Stomach smooth muscle (tissue), 2 donors: ENCODE measurements around the gene PCK2.

ENCODE experiments used
- H3K27ac ChIP-seq: one replicate; pipeline ENCODE4 v1.7.0; 2013; ENCODE audit warnings: mild to moderate bottlenecking, low read length, inconsistent platforms
- H3K27me3 ChIP-seq, 2 donors: one replicate each; pipeline ENCODE4 v1.7.0; 2013; ENCODE audit warnings: low read length in 2 of 2; ENCODE audit not compliant: insufficient read depth in 2 of 2, control insufficient read depth in 1 of 2
- H3K36me3 ChIP-seq, 2 donors: one replicate each; pipeline ENCODE4 v1.7.0; 2013; ENCODE audit warnings: low read length in 2 of 2; ENCODE audit not compliant: control insufficient read depth in 2 of 2, insufficient read depth in 2 of 2
- H3K4me1 ChIP-seq: one replicate; pipeline ENCODE4 v1.7.0; 2013; ENCODE audit warnings: low read length; ENCODE audit not compliant: control insufficient read depth, insufficient read depth
- H3K4me3 ChIP-seq, 2 donors: one replicate each; pipeline ENCODE4 v1.7.0; 2013; ENCODE audit warnings: low read length in 2 of 2
- H3K9ac ChIP-seq, 2 donors: one replicate each; pipeline ENCODE4 v1.7.0; 2013; ENCODE audit warnings: low read length in 2 of 2, mild to moderate bottlenecking in 1 of 2
- H3K9me3 ChIP-seq, 2 donors: one replicate each; pipeline ENCODE4 v1.7.0; 2013; ENCODE audit warnings: low read length in 2 of 2; ENCODE audit not compliant: control insufficient read depth in 2 of 2
- donor health status: healthy.
- donor health status: Pancreatic carcinoma.

PCK2 gene

DNA sequence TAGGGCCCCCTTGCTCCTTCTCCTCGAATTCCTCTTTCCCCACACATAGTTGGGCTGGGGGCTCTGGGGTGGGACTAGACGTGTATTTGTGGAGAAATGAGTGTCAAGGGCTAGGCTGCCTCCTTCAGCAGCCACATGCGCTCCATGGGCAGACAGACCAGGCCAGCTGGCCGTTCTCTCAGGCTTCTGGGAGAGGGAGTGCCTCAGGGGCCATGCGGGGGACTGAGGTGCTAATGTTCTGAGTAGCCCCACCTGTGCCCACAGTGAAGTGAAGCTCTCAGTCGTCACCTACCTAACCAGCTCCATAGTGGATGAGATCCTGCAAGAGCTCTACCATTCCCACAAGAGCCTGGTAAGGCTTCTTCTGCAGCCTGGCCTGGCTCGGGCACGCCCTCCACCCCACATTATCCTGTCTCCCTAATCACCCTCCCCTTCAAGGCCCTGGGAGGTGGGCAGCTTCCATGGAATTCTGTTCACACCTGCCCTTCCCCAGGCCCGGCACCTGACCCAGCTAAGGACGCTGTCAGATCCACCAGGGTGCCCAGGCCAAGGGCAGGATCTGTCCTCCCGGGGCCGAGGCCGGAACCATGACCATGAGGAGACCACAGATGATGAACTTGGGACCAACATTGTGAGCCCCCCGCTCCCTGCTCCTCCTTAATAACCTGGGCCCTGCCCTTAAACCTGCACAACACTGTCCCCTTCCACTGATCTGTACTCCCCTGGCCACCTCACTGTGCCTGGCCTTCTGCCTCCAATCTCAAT lies 31.7 kb upstream of the PCK2 start:
- peaks cover 0 to 3% of the 10 kb centered on the region in 2 donors for H3K27me3 ChIP-seq
- no peak overlapping the region for H3K9ac ChIP-seq
- no peak overlapping the region for H3K27ac ChIP-seq
- peaks cover 3% of the 10 kb centered on the region for H3K4me1 ChIP-seq
- H3K4me3 ChIP-seq = no peak overlapping the region
- H3K36me3 ChIP-seq = no peaks in the 10 kb centered on the region
- H3K9me3 ChIP-seq = no peaks in the 10 kb centered on the region

DNA sequence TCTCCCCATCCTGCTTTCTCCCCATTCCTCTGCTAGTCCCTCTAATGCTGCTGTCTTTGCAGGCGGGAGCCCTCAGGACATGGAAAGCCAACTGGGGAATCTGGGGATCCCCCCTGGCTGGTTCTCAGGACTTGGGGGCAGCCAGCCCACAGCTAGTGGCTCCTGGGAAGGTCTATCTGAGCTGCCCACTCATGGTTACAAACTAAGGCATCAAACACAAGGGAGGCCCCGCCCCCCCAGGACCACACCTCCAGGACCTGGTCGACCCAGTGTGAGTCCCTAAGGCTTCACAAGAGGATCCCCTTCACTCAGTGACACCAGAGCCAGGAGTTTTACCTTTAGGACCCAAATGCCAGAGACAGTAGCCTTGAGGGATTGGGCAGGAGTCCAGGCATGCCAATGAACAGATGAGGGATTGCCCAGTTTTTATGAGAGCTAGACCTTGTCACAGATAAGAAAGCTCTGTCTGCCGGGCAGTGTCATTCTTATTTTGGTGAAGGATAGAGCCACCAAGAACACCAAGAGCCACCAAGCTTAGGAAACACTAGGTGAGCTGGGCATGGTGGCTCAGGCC lies 30.8 kb upstream of the PCK2 start:
- Histone ChIP-seq H3K4me1 (peaks cover 3% of the 10 kb centered on the region), H3K27me3 (peaks cover 0 to 3% of the 10 kb centered on the region in 2 donors), H3K36me3 (no peaks in the 10 kb centered on the region), H3K4me3 (no peak overlapping the region), H3K9me3 (no peaks in the 10 kb centered on the region), H3K27ac (no peak overlapping the region), H3K9ac (no peak overlapping the region)

DNA sequence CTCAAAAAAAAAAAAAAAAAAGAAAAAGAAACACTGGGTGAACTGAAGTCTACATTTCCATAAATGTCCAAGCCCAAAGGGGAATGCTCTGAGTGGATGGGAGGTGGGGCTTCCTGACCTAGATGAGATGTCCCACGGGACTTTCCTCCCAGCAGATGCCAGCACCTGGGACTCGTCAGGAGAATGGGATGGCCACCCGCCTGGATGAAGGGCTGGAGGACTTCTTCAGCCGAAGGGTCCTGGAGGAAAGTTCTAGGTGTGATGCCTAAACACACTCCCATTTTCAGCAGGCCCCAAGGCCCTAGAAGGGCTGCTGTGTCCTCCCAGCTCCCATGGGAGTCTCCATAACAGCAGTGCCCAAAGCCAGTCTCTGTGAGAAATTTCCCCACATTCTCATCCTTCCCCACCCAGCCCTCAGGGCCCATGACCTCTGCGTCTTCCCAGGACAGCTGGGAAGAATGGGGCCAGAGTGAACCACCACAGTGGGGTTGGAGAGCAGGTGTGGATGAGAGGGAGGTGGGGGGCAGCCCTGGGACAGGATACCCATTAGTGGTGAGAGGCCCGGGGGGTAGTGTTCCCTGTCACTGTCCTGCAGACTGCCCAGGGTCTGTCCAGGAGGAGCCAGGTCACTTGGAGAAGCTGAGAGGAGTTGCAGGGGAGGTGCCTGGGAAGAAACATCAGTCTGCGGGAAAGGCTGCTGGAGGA lies 29.9 kb upstream of the PCK2 start:
- Histone ChIP-seq H3K27ac (no peak overlapping the region), H3K4me3 (no peak overlapping the region), H3K27me3 (peaks cover 0 to 3% of the 10 kb centered on the region in 2 donors), H3K4me1 (no peaks in the 10 kb centered on the region), H3K9me3 (no peaks in the 10 kb centered on the region), H3K36me3 (no peaks in the 10 kb centered on the region), H3K9ac (no peak overlapping the region)

DNA sequence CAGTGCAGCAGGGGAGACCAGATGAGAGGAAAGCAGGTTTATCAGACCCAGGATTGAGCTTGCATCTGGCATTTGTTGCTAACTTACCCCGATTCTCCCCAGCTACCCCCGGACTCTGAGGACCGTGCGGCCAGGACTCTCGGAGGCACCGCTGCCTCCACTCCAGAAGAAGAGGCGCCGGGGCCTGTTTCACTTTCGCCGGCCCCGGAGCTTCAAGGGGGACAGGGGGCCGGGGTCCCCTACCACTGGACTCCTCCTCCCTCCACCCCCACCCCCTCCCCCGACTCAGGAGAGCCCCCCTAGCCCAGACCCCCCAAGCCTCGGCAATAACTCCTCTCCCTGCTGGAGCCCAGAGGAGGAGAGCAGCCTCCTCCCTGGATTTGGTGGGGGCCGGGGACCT lies 29.3 kb upstream of the PCK2 start:
- no peaks in the 10 kb centered on the region for H3K36me3 ChIP-seq
- H3K4me1 ChIP-seq = no peaks in the 10 kb centered on the region
- H3K9me3 ChIP-seq = no peaks in the 10 kb centered on the region
- no peak overlapping the region for H3K9ac ChIP-seq
- H3K27ac ChIP-seq = no peak overlapping the region
- H3K4me3 ChIP-seq = no peak overlapping the region
- H3K27me3 ChIP-seq = peaks cover 0 to 3% of the 10 kb centered on the region in 2 donors

DNA sequence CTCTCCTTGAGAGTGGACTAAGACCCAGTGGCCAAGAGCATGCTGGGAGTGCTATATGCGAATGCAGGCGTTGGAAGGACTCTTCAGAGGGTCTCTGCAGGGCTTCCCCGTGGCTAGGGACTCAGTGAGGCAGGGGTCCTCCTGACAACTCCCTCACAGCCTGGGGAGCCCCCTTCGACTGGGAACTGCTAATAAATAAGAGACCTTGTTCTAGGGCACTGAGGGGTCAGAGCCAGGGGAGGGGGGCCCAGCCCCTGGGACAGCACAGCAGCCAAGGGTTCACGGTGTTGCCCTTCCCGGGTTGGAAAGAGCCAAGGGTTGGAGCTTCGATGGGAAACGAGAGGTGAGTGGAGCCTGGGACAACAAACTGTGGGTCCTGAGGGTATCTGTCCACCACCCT lies 28.7 kb upstream of the PCK2 start:
- Histone ChIP-seq H3K9ac (no peak overlapping the region), H3K4me1 (no peaks in the 10 kb centered on the region), H3K27me3 (no peaks in the 10 kb centered on the region), H3K27ac (no peak overlapping the region), H3K9me3 (no peaks in the 10 kb centered on the region), H3K36me3 (no peaks in the 10 kb centered on the region), H3K4me3 (no peak overlapping the region)

DNA sequence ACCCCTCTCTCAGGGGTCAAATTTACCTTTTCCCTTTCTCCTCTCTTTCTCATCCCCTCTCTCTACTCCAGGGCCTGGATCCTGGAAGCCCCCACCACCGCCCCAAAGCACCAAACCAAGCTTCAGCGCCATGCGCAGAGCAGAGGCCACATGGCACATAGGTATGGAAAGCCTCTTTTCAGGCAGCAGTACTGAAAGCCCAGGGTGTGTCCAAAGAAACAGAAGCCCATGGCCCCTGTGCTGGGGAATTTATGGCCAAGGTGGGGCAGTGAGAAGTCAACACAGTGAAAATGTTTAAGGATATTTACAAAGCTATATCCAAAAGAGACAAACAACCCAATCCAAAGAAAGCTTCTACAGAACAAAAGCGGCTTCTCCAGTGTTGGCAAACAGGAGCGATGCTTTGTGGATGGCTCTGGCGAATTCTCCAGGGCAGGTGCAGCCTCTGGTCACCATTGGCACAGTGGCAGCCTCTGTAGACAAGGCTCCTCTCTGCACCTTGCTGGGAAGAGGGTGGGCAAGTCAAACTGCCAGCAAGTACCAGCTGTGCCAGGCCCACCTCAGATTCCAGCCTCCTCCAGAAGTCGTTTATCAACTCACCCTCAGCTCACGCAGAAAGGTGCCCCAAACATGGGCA lies 27.5 kb upstream of the PCK2 start:
- H3K9ac ChIP-seq = no peak overlapping the region
- no peaks in the 10 kb centered on the region for H3K27me3 ChIP-seq
- H3K36me3 ChIP-seq = no peaks in the 10 kb centered on the region
- no peak overlapping the region for H3K27ac ChIP-seq
- no peak overlapping the region for H3K4me3 ChIP-seq
- peaks cover 2% of the 10 kb centered on the region for H3K4me1 ChIP-seq
- H3K9me3 ChIP-seq = no peaks in the 10 kb centered on the region

DNA sequence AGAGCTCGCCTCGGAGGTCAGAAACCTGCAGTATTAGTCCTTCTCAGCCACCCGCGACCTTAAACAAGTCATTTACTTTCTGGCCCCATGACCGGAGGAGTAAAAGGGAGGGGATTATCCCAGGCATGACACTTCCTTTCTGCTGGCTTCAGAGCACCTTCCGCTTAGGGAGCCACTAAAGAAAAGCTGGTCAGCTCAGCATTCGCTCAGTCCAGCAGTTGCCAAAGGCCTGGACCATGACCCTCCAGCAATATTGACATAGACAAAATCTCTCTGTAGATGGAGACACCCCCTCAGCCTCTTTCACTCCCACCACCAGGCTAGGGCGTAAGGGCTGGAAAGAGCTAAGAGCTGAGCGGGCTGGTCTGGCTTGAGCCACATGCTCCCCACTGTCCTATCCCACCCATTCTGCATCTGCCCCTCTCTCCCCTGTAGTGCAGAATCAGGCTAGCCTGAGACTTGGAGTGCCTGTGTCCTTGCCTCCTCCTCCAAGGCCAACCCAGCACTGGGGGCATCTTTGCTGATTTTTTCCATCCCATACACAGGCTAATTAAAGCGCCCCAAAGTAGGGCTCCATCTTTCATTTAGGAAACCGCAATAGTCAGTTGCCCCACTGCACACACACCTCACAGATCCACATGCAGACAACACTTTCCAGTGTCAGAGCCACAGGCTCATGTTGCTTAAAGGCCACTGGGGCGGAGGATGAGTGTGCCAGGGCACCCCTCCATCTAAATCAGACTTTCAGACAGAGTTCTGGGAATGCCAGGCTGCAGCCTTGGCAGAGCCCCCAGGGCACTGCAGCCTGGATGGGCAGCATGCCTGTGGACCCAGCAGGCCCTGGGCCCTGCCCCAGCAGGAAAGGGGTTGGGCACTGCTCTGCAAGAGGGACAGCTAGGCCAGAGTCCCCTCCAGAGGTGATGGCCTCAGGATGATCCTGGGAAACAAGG lies 26.7 kb upstream of the PCK2 start:
- Histone ChIP-seq H3K4me3 (no peak overlapping the region), H3K36me3 (no peaks in the 10 kb centered on the region), H3K4me1 (peaks cover 10% of the 10 kb centered on the region), H3K9me3 (no peaks in the 10 kb centered on the region), H3K9ac (no peak overlapping the region), H3K27me3 (no peaks in the 10 kb centered on the region), H3K27ac (no peak overlapping the region)

DNA sequence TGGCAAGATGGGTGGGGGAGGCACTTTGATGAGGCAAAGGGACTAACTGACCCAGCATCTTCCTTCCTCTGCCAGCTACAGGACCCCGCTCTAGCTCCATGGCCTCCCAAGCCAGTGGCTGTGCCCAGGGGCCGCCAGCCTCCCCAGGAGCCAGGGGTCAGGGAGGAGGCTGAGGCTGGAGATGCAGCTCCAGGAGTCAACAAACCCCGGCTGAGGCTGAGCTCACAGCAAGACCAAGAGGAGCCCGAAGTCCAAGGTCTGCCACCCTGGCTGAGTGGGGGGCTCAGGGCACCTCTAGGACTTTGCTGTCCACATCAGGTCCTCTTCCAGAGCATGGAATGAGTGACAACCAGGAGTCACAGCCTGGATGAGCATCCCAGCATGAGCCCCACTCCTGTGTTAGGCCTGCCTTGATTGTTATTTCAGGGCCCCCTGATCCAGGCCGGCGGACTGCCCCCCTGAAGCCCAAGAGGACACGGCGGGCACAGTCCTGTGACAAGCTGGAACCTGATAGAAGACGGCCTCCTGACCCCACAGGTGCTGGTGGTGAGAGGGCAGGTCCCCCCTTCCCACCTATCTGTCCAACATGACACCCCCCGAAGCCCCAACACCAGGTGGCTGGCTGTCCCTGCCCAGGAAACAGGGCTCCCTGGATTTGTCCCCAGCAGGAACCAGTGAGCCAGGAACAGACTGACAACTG lies 25.2 kb upstream of the PCK2 start:
- H3K4me1 ChIP-seq = peaks cover 16% of the 10 kb centered on the region
- H3K36me3 ChIP-seq = no peaks in the 10 kb centered on the region
- H3K9me3 ChIP-seq = no peaks in the 10 kb centered on the region
- no peak overlapping the region for H3K4me3 ChIP-seq
- H3K9ac ChIP-seq = no peak overlapping the region
- no peaks in the 10 kb centered on the region for H3K27me3 ChIP-seq
- no peak overlapping the region for H3K27ac ChIP-seq

DNA sequence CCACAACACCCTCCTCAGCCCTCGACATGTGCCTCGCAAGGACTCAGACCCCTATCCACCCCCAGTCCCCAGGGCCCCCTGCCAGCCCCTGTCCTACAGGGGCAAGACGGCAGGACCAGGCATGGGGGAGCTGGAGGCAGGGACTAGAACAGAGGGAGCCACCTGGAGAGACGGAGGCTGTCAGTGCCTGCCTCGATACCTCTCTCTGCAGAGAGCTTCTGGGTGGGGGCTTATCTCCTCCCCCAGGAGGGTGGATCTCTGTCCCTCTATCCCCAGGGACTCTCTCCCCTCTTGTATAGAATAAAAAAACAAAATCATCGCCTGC lies 24.7 kb upstream of the PCK2 start:
- peaks cover 16% of the 10 kb centered on the region for H3K4me1 ChIP-seq
- H3K36me3 ChIP-seq = no peaks in the 10 kb centered on the region
- no peak overlapping the region for H3K27ac ChIP-seq
- no peaks in the 10 kb centered on the region for H3K9me3 ChIP-seq
- H3K9ac ChIP-seq = no peak overlapping the region
- no peaks in the 10 kb centered on the region for H3K27me3 ChIP-seq
- H3K4me3 ChIP-seq = no peak overlapping the region
